GM19023 (cell line): ENCODE data around the gene SYNJ2BP.
"Not testable (repeated sequence)": the region's sequence is repeated elsewhere in the genome, so short reads cannot be mapped to it uniquely, and the experiment has no call there.

Experiments used
- ATAC-seq: cut with Tn5 transposase; IDR thresholded peaks from one replicate; pipeline ENCODE4 v1.9.1; 2021; ENCODE audit warnings: mild to moderate bottlenecking, moderate library complexity; ENCODE audit not compliant: unreplicated experiment

The SYNJ2BP gene, protein sequence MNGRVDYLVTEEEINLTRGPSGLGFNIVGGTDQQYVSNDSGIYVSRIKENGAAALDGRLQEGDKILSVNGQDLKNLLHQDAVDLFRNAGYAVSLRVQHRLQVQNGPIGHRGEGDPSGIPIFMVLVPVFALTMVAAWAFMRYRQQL

DNA sequence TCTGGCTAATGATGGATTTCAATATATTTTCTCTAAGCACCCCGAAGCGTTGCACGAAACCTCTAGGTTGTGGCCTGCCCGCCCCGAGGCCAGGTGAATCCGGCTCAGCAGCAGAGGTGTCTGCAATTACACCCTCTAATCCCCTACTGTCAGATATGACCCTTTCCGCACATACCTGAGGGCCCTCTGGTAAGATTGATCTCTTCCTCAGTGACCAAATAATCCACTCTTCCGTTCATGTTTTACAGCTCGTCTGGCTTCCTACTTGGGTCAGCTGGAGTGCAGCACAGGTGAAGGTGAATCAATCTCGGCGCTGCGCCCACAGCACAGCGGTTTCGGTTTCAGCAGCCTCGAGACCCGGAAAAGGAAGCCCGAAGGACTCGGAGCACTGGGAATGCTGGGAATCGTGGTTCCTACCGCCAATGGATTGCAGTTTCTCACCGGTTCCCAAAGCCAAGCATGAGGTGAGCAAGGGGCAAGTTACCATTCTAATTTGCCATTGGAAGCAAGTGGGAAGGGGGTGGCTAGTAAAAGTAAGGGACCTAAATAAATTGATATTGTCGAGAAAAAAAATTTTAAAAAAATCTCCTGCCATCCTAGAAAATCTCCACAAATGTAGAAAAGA is at the start of gene SYNJ2BP:
SYNJ2BP (minus strand) TSS at position 366 of the 625 bp plus-strand sequence; CDS start at position 239, 127 bp downstream.
- no peak for ATAC-seq

DNA sequence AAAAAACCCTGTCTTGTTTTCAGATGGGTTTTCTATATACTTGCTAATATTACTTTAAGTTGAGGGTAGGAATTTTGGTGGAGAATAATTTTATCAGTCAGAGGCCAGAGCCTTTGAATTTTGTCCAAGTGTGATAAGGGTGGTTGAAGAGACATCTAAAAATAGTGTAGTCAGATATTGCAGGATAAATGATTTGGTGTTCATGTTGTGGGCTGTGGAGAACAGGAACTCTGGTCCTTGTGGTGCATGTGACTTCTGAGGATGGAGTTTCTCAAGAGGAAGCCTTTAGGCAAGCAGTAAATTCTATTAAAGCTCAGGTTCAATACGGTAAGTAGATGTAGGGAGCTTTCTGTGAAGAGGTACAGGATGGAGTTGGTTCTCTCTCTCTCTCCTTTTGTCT is 37.8 kb upstream of the SYNJ2BP start:
- no peak for ATAC-seq

DNA sequence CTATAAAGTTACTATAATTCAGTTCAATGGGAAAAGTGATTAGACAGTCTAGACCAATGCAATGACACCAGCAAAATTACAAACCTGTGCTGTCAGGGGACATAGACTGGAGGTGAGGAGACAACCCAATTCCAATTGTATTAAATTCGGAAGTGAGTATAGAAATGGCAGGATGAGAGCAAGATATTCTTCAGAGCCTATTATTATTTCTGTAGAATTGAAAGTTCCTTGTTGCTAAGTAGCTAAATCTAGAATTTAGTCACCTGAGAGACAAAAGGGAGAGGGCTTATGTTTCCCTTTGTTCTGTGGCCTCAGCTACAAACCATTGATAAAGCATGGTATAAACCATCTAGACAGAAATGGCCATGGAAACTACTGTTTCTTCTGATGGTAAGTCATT is 35.0 kb upstream of the SYNJ2BP start, which contains the start of gene ADAM21:
ADAM21 (plus strand) TSS at position 301 of the 400 bp plus-strand sequence. CDS start 5,326 bp downstream, outside the sequence.
- ATAC-seq, result no peak

DNA sequence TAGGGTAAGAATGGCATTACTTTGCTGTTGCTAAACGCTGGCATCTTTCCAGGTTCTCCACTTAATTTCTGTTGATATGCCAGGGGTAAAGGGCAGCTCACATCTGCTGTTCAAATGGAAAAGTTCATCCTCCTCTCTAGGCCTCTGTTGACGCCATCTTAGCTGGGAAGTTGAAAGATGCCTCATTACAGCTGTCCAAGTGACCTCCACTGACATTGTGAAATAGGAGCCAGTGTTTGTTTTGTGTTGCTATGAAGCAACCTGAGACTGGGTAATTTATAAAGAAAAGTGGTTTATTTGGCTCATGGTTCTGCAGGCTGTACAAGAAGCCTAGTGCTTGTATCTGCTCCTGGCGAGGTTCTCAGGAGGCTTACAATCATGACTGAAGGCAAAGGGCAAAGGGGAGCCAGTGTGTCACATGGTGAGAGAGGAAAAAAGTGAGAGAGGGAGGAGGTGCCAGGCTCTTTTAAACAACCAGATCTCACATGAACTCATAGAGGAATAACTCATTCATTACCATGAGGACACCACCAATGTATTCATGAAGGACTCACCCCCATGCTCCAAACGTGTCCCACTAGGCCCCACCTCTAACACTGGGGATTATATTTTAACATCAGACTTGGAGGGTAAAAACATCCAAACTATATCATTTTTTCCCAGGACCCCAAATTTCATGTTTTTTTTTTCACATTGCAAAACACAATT is 31.9 kb upstream of the SYNJ2BP start:
- no peak for ATAC-seq

DNA sequence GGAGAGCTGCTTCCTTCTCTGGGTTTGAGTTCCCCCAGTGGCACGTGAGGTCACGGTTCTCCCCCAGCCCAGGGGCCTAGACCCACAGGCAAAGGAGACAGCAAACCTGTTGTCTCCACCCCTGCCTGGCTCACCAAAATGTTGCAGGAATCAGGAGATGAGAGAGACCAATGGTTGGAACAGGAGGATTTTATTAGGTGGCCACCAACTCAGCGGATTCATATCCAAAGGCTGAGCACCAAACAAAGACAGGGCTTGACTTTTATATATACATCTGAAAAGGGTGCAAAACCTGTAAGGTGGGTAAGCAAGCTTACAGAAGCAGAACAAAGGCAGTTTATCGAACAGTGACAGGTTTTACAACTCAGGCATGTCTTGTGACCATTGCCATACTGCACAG is 25.9 kb upstream of the SYNJ2BP start:
- ATAC-seq, result no peak

DNA sequence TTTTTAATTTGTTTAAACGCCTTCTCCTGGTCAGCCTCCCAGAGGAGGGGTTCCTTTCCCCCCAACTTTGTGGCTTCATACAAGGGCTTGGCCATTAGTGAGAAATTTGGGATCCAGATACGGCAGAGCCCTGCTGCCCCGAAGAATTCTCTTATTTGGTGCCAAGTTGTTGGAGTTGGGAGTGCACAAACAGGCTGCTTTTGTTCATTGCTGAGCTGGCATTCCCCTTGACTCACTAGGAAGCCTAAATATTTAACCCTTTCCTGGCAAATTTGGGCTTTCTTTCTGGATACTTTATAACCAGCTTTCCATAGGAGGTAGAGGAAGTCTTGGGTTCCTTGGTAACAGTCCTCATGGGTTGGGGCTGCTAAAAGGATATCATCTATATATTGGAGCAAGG is 24.8 kb upstream of the SYNJ2BP start:
- ATAC-seq, result no peak

DNA sequence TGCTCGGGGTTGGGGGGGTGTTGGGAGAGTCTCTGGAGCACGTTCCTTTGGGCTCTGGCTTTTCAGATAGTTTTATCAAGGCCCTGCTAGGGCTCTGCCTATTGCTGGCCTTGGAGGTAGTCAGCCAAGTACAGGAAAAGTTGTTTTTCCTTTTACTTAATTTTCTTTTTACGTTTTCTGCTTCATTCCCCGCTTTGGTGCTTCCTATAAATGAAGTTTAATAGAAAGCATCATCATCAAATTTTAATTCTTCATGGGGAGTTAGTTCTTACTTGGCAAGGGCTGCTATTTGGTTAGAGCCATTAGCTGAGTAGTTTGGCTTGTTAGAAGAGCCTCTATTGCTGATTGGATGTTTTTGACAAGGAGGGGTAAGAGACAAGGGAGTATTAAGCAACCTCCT is 20.0 kb upstream of the SYNJ2BP start:
- ATAC-seq, result no peak

DNA sequence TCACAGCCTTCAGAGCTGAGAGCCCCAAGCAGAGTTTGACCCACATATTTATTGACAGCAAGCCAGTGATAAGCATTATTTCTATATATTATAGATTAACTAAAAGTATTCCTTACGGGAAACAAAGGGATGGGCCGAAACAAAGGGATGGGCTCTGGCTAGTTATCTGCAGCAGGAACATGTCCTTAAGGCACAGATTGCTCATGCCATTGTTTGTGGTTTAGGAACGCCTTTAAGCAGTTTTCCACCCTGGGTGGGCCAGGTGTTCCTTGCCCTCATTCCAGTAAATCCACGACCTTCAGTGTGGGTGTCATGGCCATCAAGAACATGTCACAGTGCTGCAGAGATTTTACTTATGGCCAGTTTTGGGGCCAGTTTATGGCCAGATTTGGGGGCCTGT is 9.7 kb upstream of the SYNJ2BP start:
- ATAC-seq, result not testable (repeated sequence)

DNA sequence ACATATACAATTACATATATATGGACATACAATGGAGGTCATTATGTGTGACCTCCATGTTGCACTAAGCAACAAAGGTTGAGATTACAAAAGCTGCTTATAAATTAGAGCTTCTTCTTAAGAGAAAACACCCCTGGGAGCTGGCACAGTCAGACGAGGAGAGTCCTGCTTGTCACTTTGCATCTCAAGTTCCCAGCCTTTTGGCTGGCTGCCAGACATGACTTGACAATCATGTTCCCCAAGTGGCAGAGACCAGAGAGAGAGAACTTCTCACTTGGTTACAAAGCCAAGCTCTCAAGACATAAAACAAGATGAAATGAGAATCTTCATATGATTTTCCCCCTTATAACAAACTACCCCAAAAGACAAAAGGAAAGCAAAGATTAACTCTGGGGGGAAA is 8.5 kb upstream of the SYNJ2BP start:
- ATAC-seq, result no peak

DNA sequence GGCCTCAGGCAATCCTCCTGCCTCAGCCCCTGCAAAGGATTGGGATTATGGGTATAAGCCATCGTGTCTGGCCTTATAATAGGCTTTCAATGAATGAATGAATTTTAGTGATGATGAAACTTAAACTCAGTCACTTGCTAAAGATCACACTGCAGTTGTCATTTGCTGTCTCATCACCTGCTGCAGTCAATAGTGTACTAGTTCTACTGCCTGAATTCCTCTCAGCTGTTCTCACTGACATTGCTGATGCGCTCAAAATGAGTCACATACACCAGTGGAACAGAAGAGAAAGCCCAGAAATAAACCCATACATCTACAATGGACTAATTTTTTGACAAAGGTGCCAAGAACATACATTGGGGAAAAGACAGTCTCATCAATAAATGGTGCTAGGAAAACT is 5.6 kb upstream of the SYNJ2BP start:
- no peak for ATAC-seq

DNA sequence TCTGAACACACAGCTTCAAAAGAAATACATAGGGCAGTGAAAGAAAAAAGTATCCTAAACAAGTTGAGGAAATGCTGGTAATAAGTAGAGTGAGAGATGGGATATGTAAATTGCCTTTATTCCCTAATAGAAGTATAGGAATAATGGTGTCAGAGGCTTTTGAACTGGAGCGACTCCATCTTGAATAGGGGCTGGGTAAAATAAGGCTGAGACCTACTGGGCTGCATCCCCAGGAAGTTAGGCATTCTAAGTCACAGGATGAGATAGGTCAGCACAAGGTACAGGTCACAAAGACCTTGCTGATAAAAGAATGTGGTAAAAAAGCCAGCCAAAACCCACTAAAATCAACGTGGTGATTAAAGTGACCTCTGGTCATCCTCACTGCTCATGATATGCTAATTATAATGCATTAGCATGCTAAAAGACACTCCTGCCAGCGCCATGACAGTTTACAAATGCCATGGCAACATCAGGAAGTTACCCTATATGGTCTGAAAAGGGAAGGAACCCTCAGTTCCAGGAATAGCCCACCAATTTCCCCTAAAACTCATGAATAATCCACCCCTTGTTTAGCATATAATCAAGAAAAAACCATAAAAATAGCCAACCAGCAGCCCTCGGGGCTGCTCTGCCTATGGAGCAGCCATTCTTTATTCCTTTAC is 2.5 kb upstream of the SYNJ2BP start:
- not testable (repeated sequence) for ATAC-seq

DNA sequence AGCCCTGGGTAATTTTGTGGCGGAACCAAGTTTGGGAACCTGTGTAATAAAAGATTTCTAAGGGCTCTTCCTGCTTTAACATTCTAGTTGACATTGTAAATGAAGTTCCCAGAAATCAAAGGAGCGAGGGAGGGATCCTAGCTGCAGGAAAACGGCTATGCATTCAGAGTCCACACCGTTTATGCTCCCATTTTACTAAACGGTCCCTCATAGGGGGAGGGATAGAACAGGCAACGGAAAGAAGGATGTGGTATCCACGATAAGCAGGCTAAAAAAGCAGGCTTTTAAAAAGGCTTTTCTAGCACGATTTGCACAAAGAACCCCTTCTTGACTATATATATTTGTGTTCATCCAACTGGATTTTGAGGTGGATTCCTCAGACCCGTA is 559 bp downstream of the SYNJ2BP start:
- no peak for ATAC-seq

DNA sequence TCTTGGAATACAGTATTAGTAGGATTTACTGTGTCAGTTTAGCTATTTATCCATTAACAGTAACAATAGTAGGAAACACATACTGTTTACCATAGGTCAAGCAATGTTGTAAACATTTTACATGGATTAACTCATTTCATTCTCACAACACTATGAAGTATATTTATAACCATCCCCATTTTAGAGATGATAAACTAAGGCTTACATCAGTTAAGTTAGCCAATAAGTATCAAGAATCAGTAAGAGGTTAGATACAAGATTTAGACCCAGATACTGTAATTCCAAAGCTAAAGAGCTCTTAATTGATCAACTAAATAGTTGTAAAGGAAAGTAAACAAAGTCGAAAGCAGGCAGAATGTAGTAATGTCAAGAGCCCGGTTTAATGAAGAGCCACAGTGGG is 1.1 kb downstream of the SYNJ2BP start:
- no peak for ATAC-seq

DNA sequence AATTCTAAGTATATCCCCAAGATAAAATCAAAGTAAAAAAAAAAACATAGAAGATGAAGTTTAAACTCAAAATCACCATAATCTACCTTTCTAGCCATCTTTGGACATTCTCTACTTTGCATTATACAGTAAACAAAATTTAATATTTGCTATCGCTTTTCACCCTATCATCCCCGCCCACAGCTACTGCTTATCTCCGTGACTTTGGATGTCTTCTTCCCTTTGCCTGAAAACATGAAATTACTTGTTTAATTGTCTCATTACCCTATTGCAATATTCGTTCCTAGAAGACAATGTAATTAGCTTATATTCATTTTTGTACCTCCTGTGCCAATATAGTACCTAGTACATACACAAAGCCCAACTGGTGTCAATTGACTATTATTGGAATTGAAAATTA is 9.3 kb downstream of the SYNJ2BP start:
- ATAC-seq, result no peak

DNA sequence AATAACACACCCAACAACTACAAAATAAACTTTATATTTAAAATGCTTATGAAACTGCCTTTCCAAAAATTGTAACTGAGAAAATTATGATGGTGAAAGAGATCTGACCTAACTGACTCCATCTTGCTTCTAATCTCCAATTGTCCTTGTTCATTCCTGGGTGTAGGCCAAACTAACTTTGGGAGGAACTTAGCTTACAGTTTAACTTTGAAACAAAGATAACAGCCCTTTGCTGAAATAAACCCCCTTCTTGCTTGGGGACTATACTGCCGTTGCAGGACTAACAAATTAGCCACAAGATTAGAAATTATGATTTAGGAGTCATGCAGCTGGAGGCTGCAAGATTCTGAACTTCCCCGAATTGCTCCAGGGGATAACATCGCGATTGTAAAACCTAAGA is 10.7 kb downstream of the SYNJ2BP start:
- not testable (repeated sequence) for ATAC-seq

DNA sequence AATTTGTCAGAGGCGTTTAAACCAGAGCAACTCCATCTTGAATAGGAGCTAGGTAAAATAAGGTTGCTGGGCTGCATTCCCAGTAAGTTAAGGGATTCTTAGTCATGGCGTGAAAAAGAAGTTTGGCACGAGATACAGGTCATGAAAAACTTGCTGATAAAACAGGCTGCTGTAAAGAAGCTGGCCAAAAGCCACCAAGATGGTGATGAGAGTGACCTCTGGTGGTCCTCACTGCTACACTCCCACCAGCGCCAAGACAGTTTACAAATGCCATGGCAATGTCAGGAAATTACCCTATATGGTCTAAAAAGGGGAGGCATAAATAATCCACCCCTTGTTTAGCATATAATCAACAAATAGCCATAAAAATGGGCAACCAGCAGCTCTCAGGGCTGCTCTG is 13.6 kb downstream of the SYNJ2BP start:
- ATAC-seq, result not testable (repeated sequence)

DNA sequence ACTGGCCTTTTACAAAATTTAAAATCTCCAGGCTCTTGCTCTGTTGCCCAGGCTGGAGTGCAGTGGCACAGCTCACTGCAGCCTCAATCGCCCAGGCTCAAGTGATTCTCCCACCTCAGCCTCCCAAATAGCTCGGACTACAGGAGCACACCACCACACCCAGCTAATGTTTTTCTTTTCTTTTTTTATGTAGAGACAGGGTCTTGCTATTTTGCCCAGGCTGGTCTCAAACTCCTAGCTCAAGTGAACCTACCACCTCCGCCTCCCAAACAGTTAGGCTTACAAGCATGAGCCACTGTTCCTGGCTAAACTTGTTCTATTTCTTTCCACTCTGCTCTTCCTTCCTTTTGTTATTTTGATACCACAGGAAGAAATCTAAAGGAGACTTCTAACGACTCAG is 15.2 kb downstream of the SYNJ2BP start:
- ATAC-seq, result no peak

DNA sequence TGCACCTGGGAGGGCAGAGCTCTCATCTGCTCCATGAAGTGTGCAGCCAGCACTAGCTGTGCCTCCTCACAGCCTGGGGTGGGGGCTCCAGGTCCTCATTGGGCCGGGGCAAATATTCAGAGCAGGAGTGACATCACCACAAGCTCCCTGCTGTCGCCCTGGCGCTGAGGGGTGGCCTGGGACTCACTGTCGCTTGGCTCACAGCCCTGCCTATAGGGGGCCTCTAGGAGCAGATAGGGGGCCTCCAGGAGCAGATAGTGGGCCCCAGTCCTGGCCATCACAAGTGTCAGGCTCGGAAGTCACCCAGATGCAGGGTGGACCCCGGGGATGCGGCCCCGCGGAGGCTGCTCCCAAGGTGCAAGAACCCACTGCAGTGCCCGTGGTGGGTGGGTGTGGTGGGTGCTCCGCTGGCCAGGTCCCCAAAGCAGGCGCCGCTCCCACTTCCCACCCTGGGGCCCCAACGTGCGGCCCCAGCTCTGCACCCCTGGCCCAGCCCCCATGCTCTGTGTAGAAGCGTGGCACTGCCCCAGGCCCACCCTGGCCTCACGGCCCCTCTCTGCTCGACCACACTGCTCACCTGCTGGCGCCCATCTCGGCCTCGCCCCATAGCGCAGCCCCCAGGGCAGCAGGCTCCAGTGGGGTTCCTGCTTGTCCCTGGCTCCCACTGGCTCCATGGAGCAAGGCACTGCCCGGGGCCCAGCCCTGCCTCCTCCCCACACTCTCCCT is 18.0 kb downstream of the SYNJ2BP start:
- ATAC-seq, result no peak

DNA sequence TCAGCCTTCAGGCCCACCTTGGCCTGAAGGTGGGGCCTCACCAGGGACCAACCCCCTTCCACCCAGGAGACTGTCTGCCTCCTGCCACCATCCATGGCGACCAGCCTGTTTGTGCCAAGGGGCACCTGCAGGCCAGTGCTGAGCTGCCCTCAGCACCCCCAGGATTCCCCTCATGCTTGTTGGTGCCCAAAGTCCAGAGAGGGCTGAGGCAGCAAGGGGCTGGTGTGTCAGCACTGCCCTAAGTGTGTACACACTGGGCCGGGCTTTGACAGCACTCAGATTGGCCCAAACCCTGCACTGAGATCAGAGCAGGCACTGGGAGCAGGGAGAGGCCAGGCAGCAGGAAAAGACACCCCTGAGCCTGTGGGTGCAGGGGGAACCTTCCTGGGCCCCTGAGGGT is 18.6 kb downstream of the SYNJ2BP start:
- ATAC-seq, result no peak

DNA sequence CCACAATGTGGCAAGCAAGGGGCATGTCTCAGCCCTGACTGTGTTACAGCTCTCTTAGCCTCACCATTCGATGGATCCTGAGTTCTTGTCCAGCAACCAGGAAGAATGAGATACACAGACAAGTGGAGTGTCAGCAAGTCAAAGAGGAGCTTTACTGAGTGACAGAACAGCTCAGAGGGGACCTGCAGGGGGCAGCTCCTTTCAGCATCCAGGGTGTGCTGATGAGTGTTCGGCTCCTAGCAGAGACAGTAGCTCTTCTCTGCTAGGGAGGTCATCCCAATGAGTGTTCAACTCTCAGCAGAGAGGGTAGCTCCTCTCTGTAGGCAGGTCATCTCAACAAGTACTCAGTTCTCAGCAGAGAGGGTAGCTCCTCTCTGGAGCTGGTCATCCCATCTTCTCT is 19.1 kb downstream of the SYNJ2BP start:
- ATAC-seq, result no peak

DNA sequence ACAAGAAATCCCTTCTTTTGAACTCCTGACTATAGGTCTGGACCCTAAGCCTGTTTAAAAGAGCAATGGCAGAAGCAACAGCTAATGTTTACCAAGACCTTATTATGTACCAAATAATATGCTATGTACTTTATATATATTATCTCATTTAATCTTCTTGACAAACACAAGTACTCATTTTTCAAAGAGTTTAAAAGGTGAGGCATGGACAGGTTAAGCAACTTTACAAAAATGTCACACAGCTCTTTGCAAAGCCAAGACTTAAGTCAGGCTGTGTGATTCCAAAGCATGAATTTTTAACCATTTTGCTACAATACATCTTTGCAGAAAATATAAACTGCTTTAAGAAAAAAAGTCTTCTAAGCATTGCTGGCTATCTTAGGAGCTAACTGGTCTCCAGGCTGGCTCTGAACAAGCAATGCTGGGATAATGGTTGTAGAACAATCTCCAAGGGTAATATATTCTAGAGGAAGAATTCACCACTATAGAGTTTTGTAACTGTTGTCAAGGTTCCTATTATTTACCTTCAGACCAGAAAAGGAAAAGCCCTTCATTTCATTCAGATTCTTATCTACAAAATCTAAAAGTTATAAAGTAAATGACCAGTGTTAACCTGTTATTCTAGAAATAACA is 22.1 kb downstream of the SYNJ2BP start:
- no peak for ATAC-seq
